AG09319 (cell line): ENCODE results near the gene FGF1.

Experiments used
- DNase-seq: peaks from one replicate; pipeline ENCODE4 v3.0.0-alpha.2; 2010; ENCODE audit warnings: low read depth; ENCODE audit errors: extremely low read depth
- TF ChIP-seq, protein P1 (sequence below): IDR thresholded peaks from 2 replicates; pipeline ENCODE4 v1.5.1; 2011; ENCODE audit warnings: low read depth, mild to moderate bottlenecking, inconsistent platforms, low read length, moderate library complexity

The FGF1 gene

DNA sequence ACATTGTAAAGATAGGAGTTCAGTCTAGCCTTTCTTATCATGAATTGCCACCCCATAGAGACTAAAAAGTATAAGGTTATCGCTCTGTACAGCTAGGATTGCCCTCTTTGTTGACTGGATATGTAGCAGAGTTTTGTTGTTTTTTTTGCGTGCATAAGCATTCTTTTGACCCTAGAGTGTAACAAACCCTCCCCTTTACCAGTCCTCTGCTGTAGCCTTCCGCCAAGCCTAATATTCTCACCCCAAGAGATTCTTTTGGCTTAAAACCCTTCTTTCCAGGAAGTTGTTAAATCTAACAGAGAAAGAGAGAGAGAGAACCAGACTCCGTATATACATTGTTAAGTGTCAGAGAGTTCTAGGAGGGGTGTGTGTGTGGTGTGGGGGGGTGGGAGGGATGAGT, 113.9 kb downstream of the FGF1 start:
- TF ChIP-seq, protein P1, sequence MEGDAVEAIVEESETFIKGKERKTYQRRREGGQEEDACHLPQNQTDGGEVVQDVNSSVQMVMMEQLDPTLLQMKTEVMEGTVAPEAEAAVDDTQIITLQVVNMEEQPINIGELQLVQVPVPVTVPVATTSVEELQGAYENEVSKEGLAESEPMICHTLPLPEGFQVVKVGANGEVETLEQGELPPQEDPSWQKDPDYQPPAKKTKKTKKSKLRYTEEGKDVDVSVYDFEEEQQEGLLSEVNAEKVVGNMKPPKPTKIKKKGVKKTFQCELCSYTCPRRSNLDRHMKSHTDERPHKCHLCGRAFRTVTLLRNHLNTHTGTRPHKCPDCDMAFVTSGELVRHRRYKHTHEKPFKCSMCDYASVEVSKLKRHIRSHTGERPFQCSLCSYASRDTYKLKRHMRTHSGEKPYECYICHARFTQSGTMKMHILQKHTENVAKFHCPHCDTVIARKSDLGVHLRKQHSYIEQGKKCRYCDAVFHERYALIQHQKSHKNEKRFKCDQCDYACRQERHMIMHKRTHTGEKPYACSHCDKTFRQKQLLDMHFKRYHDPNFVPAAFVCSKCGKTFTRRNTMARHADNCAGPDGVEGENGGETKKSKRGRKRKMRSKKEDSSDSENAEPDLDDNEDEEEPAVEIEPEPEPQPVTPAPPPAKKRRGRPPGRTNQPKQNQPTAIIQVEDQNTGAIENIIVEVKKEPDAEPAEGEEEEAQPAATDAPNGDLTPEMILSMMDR, result no peak
- DNase-seq, result no peak

DNA sequence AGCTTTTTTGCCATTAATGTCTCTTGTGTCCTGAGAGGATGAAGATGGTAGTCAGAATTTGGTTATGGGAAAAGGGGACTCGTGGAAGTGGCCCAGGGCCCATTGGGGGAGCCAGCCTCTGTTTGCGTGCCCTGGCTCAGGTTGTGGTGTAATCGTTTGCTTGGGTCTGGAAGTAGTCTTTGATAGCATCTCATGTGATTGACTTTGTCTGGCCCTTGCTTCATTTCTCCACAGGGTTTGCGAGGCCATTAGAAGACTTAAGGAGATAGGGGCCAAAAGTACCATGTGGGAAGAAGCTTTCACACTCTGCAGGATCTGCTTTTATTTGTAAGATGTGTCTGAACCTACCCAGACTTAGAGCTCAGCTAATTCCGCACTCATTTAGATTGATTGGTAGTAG, 114.5 kb downstream of the FGF1 start:
- no peak for DNase-seq
- TF ChIP-seq, protein P1, result no peak

DNA sequence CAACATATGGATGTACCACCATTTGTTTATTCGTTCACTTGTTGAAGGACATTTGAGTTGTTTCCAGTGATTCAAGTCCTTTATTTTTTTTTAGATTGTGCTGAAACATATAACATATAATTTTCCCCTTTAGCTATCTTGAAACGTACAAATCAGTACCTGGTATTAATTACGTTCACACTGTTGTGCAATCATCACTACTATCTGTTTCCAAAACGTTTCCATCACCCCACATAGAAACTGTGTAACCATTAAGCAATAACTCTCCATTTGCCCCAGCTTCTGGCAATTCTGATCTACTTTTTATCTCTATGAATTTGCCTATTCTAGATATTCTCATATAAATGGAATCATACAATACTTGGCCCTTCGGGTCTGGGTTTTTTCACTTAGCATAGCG, 116.0 kb downstream of the FGF1 start:
- DNase-seq, result peak; percentile 32
- TF ChIP-seq, protein P1, result no peak

DNA sequence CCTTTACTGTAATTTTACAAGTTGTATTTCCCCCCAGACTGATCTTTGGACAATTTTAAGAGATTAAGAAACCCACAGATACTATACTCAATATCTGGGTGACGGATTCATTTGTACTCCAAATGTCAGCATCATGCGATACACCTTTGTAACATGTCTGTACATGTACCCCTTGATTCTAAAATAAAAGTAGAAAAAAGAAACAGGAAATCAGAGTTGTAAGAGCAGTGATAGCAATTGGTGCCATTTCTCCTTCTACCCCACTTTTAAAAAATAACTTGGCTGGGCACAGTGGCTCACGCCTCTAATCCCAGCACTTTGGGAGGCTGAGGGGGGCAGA, 116.9 kb downstream of the FGF1 start:
- TF ChIP-seq, protein P1, result no peak
- no peak for DNase-seq

DNA sequence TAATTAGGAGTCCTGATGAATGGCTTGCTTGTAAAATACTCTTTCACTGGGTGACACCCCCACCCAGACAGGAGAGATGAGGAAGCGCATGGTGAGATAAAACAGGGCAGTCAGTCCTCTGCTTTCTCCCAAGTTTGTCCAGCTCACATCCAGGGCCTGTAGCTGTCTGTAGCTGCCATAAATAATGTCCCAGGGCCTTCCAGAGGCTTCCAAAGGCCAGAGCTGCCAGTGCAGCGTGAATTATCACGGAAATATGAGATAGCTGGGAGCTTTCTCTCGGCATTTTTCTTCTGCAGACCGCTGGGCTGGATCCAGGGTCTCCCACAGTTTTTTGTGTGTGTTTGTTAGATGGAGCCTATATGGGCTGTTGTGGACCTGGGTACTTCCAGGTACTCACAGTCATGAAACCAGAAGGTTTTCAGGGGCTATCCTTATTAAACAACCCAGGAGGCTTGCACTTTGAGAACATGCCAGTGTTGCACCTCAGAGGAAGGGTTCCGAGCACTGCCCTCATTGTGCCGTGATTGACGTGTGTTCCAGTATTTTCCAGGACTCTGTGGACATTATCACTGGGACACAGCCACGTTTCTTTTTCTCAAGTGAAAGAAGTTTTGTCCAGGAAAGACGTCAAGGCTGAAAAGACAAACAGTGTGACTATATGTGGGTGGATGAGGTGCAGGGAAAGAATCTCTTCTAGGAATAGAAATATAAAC, 117.5 kb downstream of the FGF1 start:
- TF ChIP-seq, protein P1, result no peak
- DNase-seq, result no peak

DNA sequence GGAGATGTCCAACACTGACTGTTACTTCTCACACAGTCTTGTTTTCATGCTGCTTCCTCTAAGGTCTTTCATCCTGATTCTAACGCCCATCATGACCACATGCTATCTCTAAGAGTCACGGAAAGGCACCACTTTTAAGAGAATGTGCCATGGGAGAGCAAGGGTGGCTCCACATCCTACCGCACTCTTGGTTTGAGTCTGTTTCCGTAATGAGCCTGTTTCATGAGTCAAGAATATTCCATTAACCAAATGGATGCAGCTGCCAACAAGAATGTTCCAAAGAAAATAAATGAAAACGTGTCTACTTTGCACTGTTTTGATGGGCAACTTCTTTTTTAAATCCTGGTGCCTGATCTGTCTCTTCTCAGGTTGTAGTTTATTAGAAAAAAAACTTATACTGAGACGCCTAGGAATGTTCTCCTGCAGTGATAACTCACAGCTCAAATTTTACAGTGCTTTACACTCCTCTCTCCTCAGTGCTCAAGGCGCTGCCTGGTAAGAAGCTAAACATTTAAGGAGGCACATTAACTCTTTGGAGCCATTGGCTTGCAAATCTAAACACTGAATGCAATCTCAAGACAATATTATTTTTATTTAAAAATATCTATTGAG, 124.3 kb downstream of the FGF1 start:
- DNase-seq, result no peak
- TF ChIP-seq, protein P1, result no peak

DNA sequence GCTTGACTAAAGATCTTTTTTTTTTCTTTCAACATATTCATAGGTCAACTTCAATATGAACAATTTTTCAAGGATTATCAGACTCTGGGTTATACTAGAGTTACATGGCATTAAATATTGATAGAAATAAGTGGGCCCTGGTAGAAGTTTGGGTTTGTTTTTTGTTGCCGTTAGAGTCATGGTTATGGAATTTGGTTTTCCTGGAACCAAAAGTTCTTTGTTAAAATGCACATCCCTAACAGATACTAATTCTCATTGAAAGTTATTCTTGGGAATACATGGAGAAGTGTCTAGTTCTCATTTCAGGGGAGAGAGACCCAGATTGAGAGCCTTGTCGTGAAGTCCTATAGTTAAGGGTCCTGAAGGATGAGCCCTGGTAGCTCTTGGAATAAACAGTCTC, 124.9 kb downstream of the FGF1 start:
- DNase-seq, result no peak
- TF ChIP-seq, protein P1, result no peak
